HL-60 (cell line): ENCODE measurements around the gene SLAIN2.

Experiments
- DNase-seq, 2 experiments: peaks; one replicate each; pipeline ENCODE4 v3.0.0-alpha.2; 2010 to 2020; ENCODE audit warnings: low read depth in 1 of 2, low spot score in 1 of 2
- H3K27ac ChIP-seq: fragments of 250-450 bp; sonication (Bioruptor Pico); replicated peaks from 2 replicates; pipeline ENCODE4 v1.5.1; 2020; ENCODE audit warnings: mild to moderate bottlenecking, moderate library complexity
- H3K27me3 ChIP-seq: fragments of 250-450 bp; sonication (Bioruptor Pico); 2 replicates; pipeline ENCODE4 v1.5.1; 2021; ENCODE audit warnings: mild to moderate bottlenecking, moderate library complexity; ENCODE audit not compliant: insufficient read depth, poor library complexity, severe bottlenecking
- H3K4me3 ChIP-seq: replicated peaks from 2 replicates; pipeline ENCODE4 v1.5.1; 2011; ENCODE audit warnings: mild to moderate bottlenecking, control low read depth, low read length; ENCODE audit not compliant: insufficient read depth
- CTCF ChIP-seq: IDR thresholded peaks from one replicate; pipeline ENCODE4 v1.5.1; 2011; ENCODE audit warnings: low read length, control low read depth, inconsistent platforms; ENCODE audit not compliant: insufficient read depth
- GABPA ChIP-seq: IDR thresholded peaks from 2 replicates; pipeline ENCODE4 v1.6.1; 2012; ENCODE audit warnings: low read depth
- POLR2AphosphoS5 ChIP-seq: IDR thresholded peaks from 2 replicates; pipeline ENCODE4 v1.6.1; 2012; ENCODE audit warnings: low read depth
- REST ChIP-seq: IDR thresholded peaks from 2 replicates; pipeline ENCODE4 v1.6.1; 2012; ENCODE audit warnings: low read depth; ENCODE audit not compliant: insufficient replicate concordance
- SPI1 ChIP-seq: IDR thresholded peaks from 2 replicates; pipeline ENCODE4 v1.6.1; 2012; ENCODE audit warnings: low read depth, mild to moderate bottlenecking, borderline replicate concordance

The SLAIN2 gene

GRCh38 chr4:48409203-48409602 lies 67.9 kb downstream of the SLAIN2 start:
- no peak overlapping the region for H3K4me3 ChIP-seq
- H3K27me3 ChIP-seq = no peaks in the 10 kb centered on the region
- H3K27ac ChIP-seq = no peak overlapping the region
- no peak for DNase-seq
- no peak for TF ChIP-seq POLR2AphosphoS5
- no peak for TF ChIP-seq REST
- no peak for TF ChIP-seq GABPA
- no peak for TF ChIP-seq SPI1
- no peak for TF ChIP-seq CTCF

- H3K27ac ChIP-seq = no peak overlapping the region
- TF ChIP-seq POLR2AphosphoS5 (no peak), GABPA (no peak), CTCF (no peak), REST (no peak), SPI1 (no peak)
- no peak for DNase-seq
- H3K27me3 ChIP-seq = no peaks in the 10 kb centered on the region
- H3K4me3 ChIP-seq = no peak overlapping the region
These were observed 69.5 kb downstream of the SLAIN2 start for GRCh38 chr4:48410812-48411211.

GRCh38 chr4:48420144-48420543 lies 78.8 kb downstream of the SLAIN2 start:
- Histone ChIP-seq H3K27me3 (no peaks in the 10 kb centered on the region), H3K4me3 (no peak overlapping the region), H3K27ac (no peak overlapping the region)
- no peak for DNase-seq
- TF ChIP-seq SPI1 (no peak), GABPA (no peak), CTCF (no peak), REST (no peak), POLR2AphosphoS5 (no peak)
